Measurements from ENCODE around the gene RAPGEF3. TPM values are rescaled to one million over a fixed set of nuclear protein-coding genes. Genes with fewer than 3 reads are reported as not detected.

The RAPGEF3 gene
- polyA plus RNA-seq, 3 donors, result 0.08 to 2.5 (median 0.60) TPM

DNA sequence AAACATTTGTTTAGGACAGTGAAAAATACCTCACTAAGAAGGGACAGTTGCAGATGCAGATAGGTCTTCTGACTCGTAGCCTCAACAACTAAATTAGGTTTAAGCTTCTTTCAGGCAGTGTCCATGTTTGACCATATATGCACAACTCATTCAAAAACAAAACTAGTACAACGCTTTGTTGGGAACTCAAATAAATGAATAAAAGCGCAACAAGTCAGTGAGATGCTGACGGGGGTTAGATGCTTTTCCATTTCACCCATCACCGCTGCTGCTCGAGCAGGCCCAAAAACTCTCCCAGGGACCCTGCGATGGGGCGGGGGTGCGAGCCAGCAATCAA, 53.5 kb downstream of the RAPGEF3 start:
- H3K4me1 ChIP-seq (ENCODE audit: control insufficient read depth in 1 of 2, insufficient read depth in 2 of 2, low read length in 2 of 2), result peaks cover 41 to 52% of the 10 kb centered on the region in 2 donors
- WGBS (ENCODE audit: insufficient coverage), result 0% methylated on average over 7 of the region's 9 CpGs
- no peaks in the 10 kb centered on the region for H3K9me3 ChIP-seq (replicated peaks in 1 of 2; ENCODE audit: control insufficient read depth in 1 of 2, insufficient read depth in 1 of 2, low read length in 2 of 2)
- Mint-ChIP-seq H3K27me3 (ENCODE audit: low read depth in 3 of 3) (peaks cover 0 to 2% (median 0%) of the 10 kb centered on the region in 3 donors), H3K4me1 (peaks cover 55% of the 10 kb centered on the region), H3K27ac (peak overlapping the region; percentile 74 to 99 (median 97)), H3K4me3 (peak overlapping the region; percentile 90 to 97), H3K36me3 (peaks cover 23 to 24% of the 10 kb centered on the region in 2 donors), H3K9me3 (no peaks in the 10 kb centered on the region)
- TF ChIP-seq, protein P1, sequence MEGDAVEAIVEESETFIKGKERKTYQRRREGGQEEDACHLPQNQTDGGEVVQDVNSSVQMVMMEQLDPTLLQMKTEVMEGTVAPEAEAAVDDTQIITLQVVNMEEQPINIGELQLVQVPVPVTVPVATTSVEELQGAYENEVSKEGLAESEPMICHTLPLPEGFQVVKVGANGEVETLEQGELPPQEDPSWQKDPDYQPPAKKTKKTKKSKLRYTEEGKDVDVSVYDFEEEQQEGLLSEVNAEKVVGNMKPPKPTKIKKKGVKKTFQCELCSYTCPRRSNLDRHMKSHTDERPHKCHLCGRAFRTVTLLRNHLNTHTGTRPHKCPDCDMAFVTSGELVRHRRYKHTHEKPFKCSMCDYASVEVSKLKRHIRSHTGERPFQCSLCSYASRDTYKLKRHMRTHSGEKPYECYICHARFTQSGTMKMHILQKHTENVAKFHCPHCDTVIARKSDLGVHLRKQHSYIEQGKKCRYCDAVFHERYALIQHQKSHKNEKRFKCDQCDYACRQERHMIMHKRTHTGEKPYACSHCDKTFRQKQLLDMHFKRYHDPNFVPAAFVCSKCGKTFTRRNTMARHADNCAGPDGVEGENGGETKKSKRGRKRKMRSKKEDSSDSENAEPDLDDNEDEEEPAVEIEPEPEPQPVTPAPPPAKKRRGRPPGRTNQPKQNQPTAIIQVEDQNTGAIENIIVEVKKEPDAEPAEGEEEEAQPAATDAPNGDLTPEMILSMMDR (IDR thresholded peaks at IDR 0.05), result no peak
- peak overlapping the region; percentile 39 to 95 for H3K27ac ChIP-seq (ENCODE audit: low read depth in 1 of 2, low read length in 2 of 2)
- H3K4me3 ChIP-seq (replicated peaks in 1 of 3; ENCODE audit: low read depth in 2 of 3, low read length in 3 of 3), result peak overlapping the region; percentile 78 to 99 (median 88)
- no peak for DNase-seq
- intact Hi-C loops (cut with micrococcal nuclease), result loop anchor here in 1 of 2 donors (5.0 kb wide), 1 partner anchor 112 kb away; the partner anchor contains the start of gene HDAC7
- peak overlapping the region; percentile 81 for H3K4me2 ChIP-seq (replicated peaks; ENCODE audit: extremely low read depth, low read length, poor library complexity, severe bottlenecking)
- peak overlapping the region; percentile 86 for H2AFZ ChIP-seq (ENCODE audit: insufficient read depth, low read depth, low read length, poor library complexity, severe bottlenecking)
- H3K36me3 ChIP-seq (replicated peaks in 1 of 2; ENCODE audit: control insufficient read depth in 1 of 2, insufficient read depth in 2 of 2, low read length in 2 of 2), result peaks cover 10 to 12% of the 10 kb centered on the region in 2 donors
- H3K79me2 ChIP-seq (ENCODE audit: insufficient read depth, low read length), result peaks cover 64% of the 10 kb centered on the region
- peaks cover 21% of the 10 kb centered on the region for H4K20me1 ChIP-seq (ENCODE audit: insufficient read depth, low read length)
- H3K27me3 ChIP-seq (ENCODE audit: control insufficient read depth in 2 of 2, insufficient read depth in 2 of 2, low read length in 2 of 2), result no peaks in the 10 kb centered on the region
- peak overlapping the region; percentile 95 for H3K9ac ChIP-seq (ENCODE audit: insufficient read depth, low read length, poor library complexity, severe bottlenecking)

DNA sequence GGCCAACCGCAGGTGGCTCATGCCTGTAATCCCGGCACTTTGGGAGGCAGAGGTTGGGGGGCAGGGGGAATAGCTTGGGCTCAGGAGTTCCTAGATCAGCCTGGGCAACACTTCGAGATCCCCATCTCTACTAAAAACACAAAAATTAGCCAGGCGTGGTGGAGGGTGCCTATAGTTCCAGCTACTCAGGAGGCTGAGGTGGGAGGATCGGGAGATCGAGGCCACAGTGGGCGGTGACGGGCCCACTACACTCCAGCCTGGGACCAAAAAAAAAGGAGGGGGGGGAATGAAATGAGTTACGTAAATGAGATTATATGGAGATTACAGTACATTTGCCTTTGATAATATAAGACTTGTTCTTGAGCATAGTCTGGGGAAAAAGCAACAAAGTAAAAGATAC, 54.0 kb downstream of the RAPGEF3 start:
- TF ChIP-seq, protein P1 (IDR thresholded peaks at IDR 0.05), result no peak
- H3K4me2 ChIP-seq (replicated peaks; ENCODE audit: extremely low read depth, low read length, poor library complexity, severe bottlenecking), result peak overlapping the region; percentile 81
- intact Hi-C loops (cut with micrococcal nuclease), result loop anchor here in 1 of 2 donors (5.0 kb wide), 1 partner anchor 113 kb away; the partner anchor contains the start of gene HDAC7
- no peak overlapping the region for H3K9ac ChIP-seq (ENCODE audit: insufficient read depth, low read length, poor library complexity, severe bottlenecking)
- H3K9me3 ChIP-seq (replicated peaks in 1 of 2; ENCODE audit: control insufficient read depth in 1 of 2, insufficient read depth in 1 of 2, low read length in 2 of 2), result no peaks in the 10 kb centered on the region
- H3K79me2 ChIP-seq (ENCODE audit: insufficient read depth, low read length), result peaks cover 64% of the 10 kb centered on the region
- no peak overlapping the region for H2AFZ ChIP-seq (ENCODE audit: insufficient read depth, low read depth, low read length, poor library complexity, severe bottlenecking)
- H3K27me3 ChIP-seq (ENCODE audit: control insufficient read depth in 2 of 2, insufficient read depth in 2 of 2, low read length in 2 of 2), result no peaks in the 10 kb centered on the region
- WGBS (ENCODE audit: insufficient coverage), result 100% methylated on average over 4 of the region's 9 CpGs
- Mint-ChIP-seq H3K36me3 (peaks cover 27 to 29% of the 10 kb centered on the region in 2 donors), H3K27ac (peak overlapping the region in 5 of 7 donors; percentile 74 to 98 (median 96)), H3K9me3 (no peaks in the 10 kb centered on the region), H3K4me3 (peak overlapping the region; percentile 90 to 97), H3K27me3 (ENCODE audit: low read depth in 3 of 3) (peaks cover 0 to 2% (median 0%) of the 10 kb centered on the region in 3 donors), H3K4me1 (peaks cover 50% of the 10 kb centered on the region)
- no peak overlapping the region for H3K27ac ChIP-seq (ENCODE audit: low read depth in 1 of 2, low read length in 2 of 2)
- peak overlapping the region in 1 of 3 experiments; percentile 88 for H3K4me3 ChIP-seq (replicated peaks in 1 of 3; ENCODE audit: low read depth in 2 of 3, low read length in 3 of 3)
- DNase-seq, result no peak
- H3K36me3 ChIP-seq (replicated peaks in 1 of 2; ENCODE audit: control insufficient read depth in 1 of 2, insufficient read depth in 2 of 2, low read length in 2 of 2), result peaks cover 10 to 16% of the 10 kb centered on the region in 2 donors
- H4K20me1 ChIP-seq (ENCODE audit: insufficient read depth, low read length), result peaks cover 21% of the 10 kb centered on the region
- H3K4me1 ChIP-seq (ENCODE audit: control insufficient read depth in 1 of 2, insufficient read depth in 2 of 2, low read length in 2 of 2), result peaks cover 36 to 47% of the 10 kb centered on the region in 2 donors
